HCT116 (cell line): ENCODE results near the gene LTA4H.

ENCODE experiments used
- POLR2AphosphoS5 ChIP-seq: IDR thresholded peaks from 2 replicates; pipeline ENCODE4 v1.6.1; 2011; ENCODE audit warnings: mild to moderate bottlenecking, low read depth, low read length, moderate library complexity
- TF ChIP-seq, protein P1 (sequence below), 3 experiments: fragments of 200-600 bp in 1 of 3; sonication (generic) in 1 of 3; IDR thresholded peaks in 2 of 3; conservative IDR thresholded peaks in 1 of 3; 2 replicates each; pipeline ENCODE4 v1.5.1; 2012 to 2017; ENCODE audit warnings: low read depth in 2 of 3, low read length in 2 of 3, antibody characterized with exemption in 1 of 3, borderline replicate concordance in 1 of 3, control low read depth in 1 of 3, mild to moderate bottlenecking in 1 of 3, mixed read lengths in 1 of 3, mixed run types in 1 of 3, moderate library complexity in 1 of 3; ENCODE audit not compliant: insufficient read depth in 1 of 3
- TF ChIP-seq, protein P2 (sequence below): IDR thresholded peaks from 2 replicates; pipeline ENCODE4 v1.6.1; 2011; ENCODE audit warnings: mild to moderate bottlenecking, low read length, moderate library complexity; ENCODE audit not compliant: insufficient replicate concordance; ENCODE audit errors: extremely low read depth

DNA sequence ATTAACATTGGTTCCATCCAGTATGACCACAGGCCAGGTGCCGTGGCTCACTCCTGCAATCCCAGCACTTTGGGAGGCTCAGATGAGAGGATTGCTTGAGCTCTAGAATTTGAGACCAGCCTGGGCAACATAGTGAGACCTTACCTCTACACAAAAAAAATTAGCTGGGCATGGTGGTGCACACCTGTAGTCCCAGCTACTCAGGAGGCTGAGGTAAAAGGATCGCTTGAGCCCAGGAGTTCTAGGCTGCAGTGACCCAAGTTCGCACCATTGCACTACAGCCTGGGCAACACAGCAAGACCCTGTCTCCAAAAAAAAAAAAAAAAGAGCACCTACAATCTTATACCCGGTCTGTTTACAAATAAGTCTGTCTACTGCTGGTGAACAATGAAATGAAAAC is 9.9 kb downstream of the LTA4H start:
- TF ChIP-seq, protein P1, sequence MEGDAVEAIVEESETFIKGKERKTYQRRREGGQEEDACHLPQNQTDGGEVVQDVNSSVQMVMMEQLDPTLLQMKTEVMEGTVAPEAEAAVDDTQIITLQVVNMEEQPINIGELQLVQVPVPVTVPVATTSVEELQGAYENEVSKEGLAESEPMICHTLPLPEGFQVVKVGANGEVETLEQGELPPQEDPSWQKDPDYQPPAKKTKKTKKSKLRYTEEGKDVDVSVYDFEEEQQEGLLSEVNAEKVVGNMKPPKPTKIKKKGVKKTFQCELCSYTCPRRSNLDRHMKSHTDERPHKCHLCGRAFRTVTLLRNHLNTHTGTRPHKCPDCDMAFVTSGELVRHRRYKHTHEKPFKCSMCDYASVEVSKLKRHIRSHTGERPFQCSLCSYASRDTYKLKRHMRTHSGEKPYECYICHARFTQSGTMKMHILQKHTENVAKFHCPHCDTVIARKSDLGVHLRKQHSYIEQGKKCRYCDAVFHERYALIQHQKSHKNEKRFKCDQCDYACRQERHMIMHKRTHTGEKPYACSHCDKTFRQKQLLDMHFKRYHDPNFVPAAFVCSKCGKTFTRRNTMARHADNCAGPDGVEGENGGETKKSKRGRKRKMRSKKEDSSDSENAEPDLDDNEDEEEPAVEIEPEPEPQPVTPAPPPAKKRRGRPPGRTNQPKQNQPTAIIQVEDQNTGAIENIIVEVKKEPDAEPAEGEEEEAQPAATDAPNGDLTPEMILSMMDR (IDR thresholded peaks at IDR 0.05 in 2 of 3, conservative IDR thresholded peaks at IDR 0.05 in 1 of 3; ENCODE audit: borderline replicate concordance in 1 of 3, insufficient read depth in 1 of 3, low read depth in 2 of 3, low read length in 2 of 3), result no peak
- TF ChIP-seq, protein P2, sequence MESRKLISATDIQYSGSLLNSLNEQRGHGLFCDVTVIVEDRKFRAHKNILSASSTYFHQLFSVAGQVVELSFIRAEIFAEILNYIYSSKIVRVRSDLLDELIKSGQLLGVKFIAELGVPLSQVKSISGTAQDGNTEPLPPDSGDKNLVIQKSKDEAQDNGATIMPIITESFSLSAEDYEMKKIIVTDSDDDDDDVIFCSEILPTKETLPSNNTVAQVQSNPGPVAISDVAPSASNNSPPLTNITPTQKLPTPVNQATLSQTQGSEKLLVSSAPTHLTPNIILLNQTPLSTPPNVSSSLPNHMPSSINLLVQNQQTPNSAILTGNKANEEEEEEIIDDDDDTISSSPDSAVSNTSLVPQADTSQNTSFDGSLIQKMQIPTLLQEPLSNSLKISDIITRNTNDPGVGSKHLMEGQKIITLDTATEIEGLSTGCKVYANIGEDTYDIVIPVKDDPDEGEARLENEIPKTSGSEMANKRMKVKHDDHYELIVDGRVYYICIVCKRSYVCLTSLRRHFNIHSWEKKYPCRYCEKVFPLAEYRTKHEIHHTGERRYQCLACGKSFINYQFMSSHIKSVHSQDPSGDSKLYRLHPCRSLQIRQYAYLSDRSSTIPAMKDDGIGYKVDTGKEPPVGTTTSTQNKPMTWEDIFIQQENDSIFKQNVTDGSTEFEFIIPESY, result no peak
- no peak for TF ChIP-seq POLR2AphosphoS5
